Measurements from ENCODE around the gene SLC2A6. TPM values are rescaled to one million over a fixed set of nuclear protein-coding genes. Genes with fewer than 3 reads are reported as not detected.

The SLC2A6 gene
- total and polyA plus RNA-seq, 7 donors = 1.2 to 2.7 (median 1.8) TPM

DNA sequence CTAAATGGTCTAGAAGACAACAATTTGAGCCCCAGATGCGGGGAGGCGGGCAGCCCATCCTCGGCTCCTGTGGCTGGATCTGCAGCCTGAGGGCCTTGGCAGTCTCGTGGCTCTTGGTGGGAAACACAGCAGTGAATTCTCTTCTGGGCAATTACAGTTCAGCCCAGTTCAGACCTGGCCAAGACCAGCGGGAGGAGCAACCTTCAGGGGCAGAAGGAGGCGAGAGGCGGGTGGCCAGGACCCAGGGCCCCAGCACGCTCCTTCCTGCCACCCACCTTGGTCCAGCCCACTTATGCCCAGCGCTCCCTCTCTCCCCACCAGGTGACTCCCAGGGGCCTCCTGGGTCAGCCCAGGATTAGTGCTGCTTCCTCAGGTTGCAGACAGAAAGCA is 38.1 kb upstream of the SLC2A6 start:
- Histone ChIP-seq H3K4me1 (no peaks in the 10 kb centered on the region), H3K4me3 (no peak overlapping the region), H3K9me3 (no peaks in the 10 kb centered on the region), H3K36me3 (ENCODE audit: insufficient read depth in 1 of 2, low read depth in 1 of 2) (no peaks in the 10 kb centered on the region), H3K27ac (no peak overlapping the region), H3K27me3 (ENCODE audit: insufficient read depth in 3 of 3, low read length in 2 of 3) (peaks cover 0 to 12% (median 2%) of the 10 kb centered on the region in 3 donors)
- DNase-seq (peak in 1 of 2 donors; percentile 19), ATAC-seq (no peak)
- intact Hi-C loops (cut with DNase I) = no loop called here
- WGBS, 3 donors = 94 to 97% (median 96%) methylated on average over 9 of the region's 9 CpGs
- TF ChIP-seq, protein P1, sequence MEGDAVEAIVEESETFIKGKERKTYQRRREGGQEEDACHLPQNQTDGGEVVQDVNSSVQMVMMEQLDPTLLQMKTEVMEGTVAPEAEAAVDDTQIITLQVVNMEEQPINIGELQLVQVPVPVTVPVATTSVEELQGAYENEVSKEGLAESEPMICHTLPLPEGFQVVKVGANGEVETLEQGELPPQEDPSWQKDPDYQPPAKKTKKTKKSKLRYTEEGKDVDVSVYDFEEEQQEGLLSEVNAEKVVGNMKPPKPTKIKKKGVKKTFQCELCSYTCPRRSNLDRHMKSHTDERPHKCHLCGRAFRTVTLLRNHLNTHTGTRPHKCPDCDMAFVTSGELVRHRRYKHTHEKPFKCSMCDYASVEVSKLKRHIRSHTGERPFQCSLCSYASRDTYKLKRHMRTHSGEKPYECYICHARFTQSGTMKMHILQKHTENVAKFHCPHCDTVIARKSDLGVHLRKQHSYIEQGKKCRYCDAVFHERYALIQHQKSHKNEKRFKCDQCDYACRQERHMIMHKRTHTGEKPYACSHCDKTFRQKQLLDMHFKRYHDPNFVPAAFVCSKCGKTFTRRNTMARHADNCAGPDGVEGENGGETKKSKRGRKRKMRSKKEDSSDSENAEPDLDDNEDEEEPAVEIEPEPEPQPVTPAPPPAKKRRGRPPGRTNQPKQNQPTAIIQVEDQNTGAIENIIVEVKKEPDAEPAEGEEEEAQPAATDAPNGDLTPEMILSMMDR (IDR thresholded peaks at IDR 0.05) = no peak

DNA sequence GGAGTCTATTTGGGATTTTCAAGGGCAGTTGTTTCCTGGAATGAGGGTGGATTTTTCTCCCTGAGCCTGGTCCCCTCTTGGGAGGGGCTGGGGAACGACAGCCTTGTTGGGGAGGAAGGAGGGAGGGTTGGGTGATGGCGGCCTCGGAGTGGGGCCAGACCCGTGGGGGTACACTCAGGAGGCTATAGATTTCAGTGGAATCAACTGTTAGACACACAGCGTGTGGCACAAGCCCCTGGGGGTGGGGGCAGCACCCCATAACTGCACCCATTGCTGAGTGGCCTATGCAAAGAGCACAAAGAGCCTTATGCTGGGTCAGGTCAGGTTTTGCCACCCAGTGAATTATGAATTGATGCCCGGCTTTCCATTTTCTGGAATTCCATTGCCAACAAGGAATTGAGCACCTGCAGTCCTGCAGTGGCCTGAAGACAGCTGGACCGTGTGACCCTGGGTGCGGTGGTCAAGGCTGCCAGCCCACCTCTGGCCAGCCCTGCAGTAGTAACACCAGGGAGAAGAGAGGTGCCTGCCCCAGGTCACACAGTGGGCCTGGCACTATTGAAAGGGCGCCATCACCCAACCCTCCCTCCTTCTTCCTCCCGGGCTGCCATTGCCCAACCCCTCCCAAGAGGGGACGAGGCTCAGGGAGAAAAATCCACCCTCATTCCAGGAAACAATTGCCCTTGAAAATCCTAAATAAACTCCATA is 37.5 kb upstream of the SLC2A6 start:
- TF ChIP-seq, protein P1 (IDR thresholded peaks at IDR 0.05) = no peak
- intact Hi-C loops (cut with DNase I) = no loop called here
- WGBS, 3 donors = 85 to 90% (median 85%) methylated on average over 11 of the region's 11 CpGs
- ATAC-seq (no peak), DNase-seq (peak; percentile 3 to 32)
- Histone ChIP-seq H3K36me3 (ENCODE audit: insufficient read depth in 1 of 2, low read depth in 1 of 2) (no peaks in the 10 kb centered on the region), H3K9me3 (no peaks in the 10 kb centered on the region), H3K4me3 (no peak overlapping the region), H3K27ac (no peak overlapping the region), H3K27me3 (ENCODE audit: insufficient read depth in 3 of 3, low read length in 2 of 3) (peaks cover 0 to 12% (median 2%) of the 10 kb centered on the region in 3 donors), H3K4me1 (no peaks in the 10 kb centered on the region)

DNA sequence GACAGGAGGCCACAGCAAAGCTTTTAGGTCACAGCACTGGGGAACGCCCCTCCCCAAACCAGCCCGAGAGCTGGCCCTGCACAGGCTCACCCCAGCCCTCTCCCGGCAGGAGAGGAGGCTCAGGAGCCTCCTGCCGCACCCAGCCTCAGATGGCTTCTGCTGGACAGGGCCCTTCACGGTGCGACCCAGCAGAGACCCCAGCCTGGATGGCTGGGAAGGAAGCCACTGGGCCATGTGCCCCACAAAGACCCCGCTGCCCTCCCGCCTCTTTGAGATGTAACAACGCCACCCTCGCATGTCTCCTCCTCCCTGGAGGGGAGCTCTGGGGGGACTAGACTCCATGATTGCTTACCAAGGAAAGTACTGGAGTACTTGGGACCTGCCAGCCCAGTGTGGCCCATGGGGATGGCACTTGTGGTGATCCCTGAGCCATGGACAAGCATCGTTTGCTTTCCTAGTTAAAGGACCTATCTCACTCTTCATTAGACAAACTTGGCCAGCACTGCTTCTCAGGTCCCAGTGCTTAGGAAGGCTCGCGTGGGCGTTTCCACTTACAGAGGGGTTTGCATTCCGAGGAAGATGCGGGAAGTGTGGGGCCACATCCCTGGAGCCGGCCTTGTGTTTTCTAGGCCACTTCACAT is 36.8 kb upstream of the SLC2A6 start:
- H3K4me3 ChIP-seq = no peak overlapping the region
- ATAC-seq (no peak), DNase-seq (peak; percentile 7 to 29)
- no peak overlapping the region for H3K27ac ChIP-seq
- H3K36me3 ChIP-seq (ENCODE audit: insufficient read depth in 1 of 2, low read depth in 1 of 2) = no peaks in the 10 kb centered on the region
- no peaks in the 10 kb centered on the region for H3K4me1 ChIP-seq
- WGBS, 3 donors = 89 to 93% (median 91%) methylated on average over 15 to 17 of the region's 17 CpGs
- peaks cover 0 to 19% (median 4%) of the 10 kb centered on the region in 3 donors for H3K27me3 ChIP-seq (ENCODE audit: insufficient read depth in 3 of 3, low read length in 2 of 3)
- TF ChIP-seq, protein P1 (IDR thresholded peaks at IDR 0.05) = no peak
- intact Hi-C loops (cut with DNase I) = no loop called here
- H3K9me3 ChIP-seq = no peaks in the 10 kb centered on the region

DNA sequence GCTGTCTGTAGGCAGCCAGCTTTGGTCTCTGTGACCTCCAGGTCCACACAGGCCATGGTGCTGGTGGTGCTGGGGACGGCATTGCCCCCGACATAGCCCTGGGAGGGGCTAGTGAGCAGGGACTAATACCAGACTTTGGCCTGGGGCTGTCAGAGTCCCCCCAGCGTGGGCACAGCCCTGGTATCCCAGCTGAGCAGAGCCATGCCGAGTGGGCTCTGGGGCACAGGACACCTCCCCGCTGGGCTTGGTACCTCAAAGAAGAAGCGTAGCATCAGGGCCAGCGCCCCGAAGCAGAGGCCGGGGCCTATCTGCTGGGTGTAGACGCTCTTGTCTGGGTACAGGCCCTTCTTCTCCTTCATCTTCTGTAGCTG is 36.3 kb upstream of the SLC2A6 start:
- WGBS, 3 donors = 91 to 98% (median 93%) methylated on average over 10 of the region's 10 CpGs
- peak; percentile 10 to 26 for DNase-seq

More for the DNA sequence above, 36.3 kb upstream of the SLC2A6 start:
- ATAC-seq = no peak
- Histone ChIP-seq H3K9me3 (no peaks in the 10 kb centered on the region), H3K27ac (no peak overlapping the region), H3K27me3 (ENCODE audit: insufficient read depth in 3 of 3, low read length in 2 of 3) (peaks cover 0 to 24% (median 4%) of the 10 kb centered on the region in 3 donors), H3K36me3 (ENCODE audit: insufficient read depth in 1 of 2, low read depth in 1 of 2) (no peaks in the 10 kb centered on the region), H3K4me1 (no peaks in the 10 kb centered on the region), H3K4me3 (no peak overlapping the region)
- intact Hi-C loops (cut with DNase I) = no loop called here
- TF ChIP-seq, protein P1 (IDR thresholded peaks at IDR 0.05) = no peak

Measured in psoas muscle (tissue), 8 donors.